GM18873 (cell line): ENCODE data around the gene PSORS1C2.

ENCODE experiments used
- ATAC-seq: cut with Tn5 transposase; IDR thresholded peaks from one replicate; pipeline ENCODE4 v1.9.1; 2021; ENCODE audit warnings: mild to moderate bottlenecking, moderate library complexity, moderate number of reproducible peaks; ENCODE audit not compliant: unreplicated experiment, low FRiP score

Gene PSORS1C2

GRCh38 chr6:31143148-31143547 lies 4.3 kb upstream of the PSORS1C2 start:
- ATAC-seq: no peak

- no peak for ATAC-seq
These were observed 3.5 kb upstream of the PSORS1C2 start for GRCh38 chr6:31142361-31142761.

- no peak for ATAC-seq
These were observed 1.8 kb upstream of the PSORS1C2 start for GRCh38 chr6:31140643-31141042.

- no peak for ATAC-seq
These were observed 733 bp upstream of the PSORS1C2 start for GRCh38 chr6:31139599-31139998.

DNA sequence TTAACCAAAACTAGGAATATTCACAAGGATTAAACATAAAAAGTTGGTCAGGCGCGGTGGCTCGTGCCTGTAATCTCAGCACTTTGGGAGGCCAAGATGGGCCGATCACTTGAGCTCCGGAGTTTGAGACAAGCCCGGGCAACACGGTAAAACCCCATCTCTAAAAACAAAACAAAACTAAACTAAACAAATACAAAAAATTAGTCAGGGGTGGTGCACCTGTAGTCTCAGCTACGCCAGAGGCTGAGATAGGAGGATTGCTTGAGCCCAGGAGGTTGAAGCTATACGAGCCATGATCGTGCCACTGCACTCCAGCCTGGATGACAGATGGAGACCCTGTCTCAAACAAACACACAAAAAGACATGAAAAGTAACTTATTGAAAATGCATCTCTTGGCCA lies 3.2 kb downstream of the PSORS1C2 start:
- ATAC-seq: no peak

DNA sequence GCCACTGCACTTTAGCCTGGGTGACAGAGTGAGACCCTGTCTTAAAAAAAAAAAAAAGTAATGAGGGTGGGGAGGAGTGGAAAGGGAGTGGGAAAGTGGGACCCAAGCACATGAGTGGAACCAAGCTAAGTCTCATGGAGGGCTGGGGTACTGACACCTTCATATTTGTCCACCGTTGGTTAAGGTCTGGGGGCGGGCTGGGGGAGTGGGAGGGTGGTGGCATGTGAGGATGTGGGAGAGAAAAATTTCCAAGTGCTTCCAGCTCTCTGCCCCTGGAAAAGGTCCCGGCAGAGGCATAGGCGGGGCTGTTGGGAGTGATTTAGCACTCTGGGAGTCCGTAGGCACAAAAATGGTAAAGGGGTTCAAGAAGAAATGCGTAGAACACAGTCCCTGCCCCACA lies 6.1 kb downstream of the PSORS1C2 start:
- no peak for ATAC-seq

DNA sequence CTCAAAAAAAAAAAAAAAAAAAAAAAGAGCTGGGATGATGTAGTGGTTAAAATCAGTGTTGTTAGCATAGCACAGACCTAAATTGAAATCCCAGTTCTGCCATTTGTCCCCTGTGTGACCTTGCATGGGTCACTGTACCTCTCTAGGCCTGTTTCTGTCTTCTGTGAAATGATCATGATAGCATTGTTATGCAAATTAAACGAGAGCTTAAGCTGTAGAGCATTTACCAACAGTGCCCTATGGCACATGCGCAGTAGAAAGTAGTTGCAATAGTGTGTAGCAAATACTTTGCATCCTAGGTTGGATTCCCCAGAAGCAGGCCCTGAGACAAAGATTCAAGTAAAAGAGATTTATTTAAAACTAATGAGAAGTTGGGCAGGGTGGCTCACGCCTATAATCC lies 7.3 kb downstream of the PSORS1C2 start:
- no peak for ATAC-seq

- no peak for ATAC-seq
These were observed 8.1 kb downstream of the PSORS1C2 start for GRCh38 chr6:31130751-31131150.

GRCh38 chr6:31129130-31129529 lies 9.7 kb downstream of the PSORS1C2 start:
- ATAC-seq: no peak

- no peak for ATAC-seq
These were observed 10.7 kb downstream of the PSORS1C2 start for GRCh38 chr6:31128093-31128676.

GRCh38 chr6:31126396-31127175 lies 12.3 kb downstream of the PSORS1C2 start:
- no peak for ATAC-seq

DNA sequence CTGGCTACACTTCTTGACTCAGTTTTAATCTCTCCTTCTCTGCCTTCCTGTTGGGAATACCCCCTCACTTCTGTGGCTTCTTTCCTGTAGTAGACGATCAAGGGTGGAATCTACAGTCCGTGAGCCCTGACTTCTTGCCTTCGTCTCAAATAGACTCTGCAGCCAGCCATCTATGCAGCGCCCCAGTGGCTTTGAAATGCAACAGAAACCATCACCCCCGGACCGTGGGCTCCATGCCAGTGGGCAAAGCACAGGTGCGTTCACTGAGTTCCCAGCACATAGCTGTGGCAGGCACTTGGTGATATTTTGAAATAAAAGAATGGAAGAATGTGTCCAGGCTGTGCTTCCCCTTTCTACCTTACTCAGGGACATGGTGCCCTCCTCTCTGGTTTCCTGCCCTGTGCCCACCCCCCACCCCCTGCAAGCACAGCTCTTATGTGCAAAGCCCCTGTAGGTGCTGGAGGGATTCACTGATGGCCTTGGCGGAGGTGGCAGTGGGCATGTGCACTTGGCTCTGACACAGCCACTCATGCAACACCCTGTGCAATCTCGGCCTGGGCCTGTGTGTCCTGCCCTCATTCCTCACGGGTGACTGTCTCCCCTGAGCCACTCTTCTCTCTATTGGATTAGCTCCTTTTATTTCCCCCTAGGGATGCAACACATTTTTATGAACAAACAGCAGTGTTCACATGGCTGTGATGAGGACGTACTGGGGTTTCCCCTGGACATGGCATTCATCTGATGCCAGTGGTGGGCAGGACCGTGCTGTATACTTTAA lies 13.1 kb downstream of the PSORS1C2 start:
- no peak for ATAC-seq

GRCh38 chr6:31125162-31125561 lies 13.7 kb downstream of the PSORS1C2 start:
- no peak for ATAC-seq

- ATAC-seq: no peak
These were observed 15.8 kb downstream of the PSORS1C2 start for GRCh38 chr6:31122791-31123706.

GRCh38 chr6:31121131-31121790 lies 17.6 kb downstream of the PSORS1C2 start:
- ATAC-seq: no peak

DNA sequence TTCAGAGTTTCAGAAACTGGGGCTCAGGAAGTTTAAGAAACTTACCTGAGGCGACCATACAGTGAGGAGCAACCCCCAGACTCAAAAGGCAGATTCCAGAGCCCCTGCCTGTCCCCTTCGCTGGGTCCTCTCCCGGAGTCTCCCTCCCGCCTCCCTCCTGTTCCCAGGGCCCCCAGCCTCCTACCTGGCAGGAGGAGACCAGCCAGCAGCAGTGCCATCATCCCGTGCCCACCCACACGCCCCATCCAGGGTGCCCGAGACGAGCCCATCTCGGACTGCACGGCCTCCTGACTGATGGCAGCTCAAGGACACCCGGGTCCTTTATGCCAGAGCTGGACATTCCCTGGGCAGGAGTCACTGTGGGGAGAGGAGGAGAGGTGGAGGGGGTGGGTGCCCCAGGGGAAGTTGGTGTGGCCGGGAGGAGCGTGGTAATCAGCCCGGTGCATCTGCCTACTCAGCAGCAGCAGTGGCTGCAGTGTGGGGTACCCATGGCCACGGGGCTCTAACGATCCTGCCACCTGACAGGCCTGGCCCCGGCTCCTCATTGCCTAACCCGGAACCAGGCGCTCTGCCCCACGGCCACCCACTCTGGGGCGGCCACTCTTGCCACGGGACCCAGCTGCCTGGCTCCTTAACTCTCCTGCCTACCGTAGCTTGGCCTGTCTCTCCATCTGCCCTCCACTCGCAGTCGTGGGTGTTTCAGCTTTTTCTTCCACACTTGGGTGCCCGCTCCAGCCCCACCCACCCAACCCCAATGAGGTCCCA lies 18.5 kb downstream of the PSORS1C2 start, which contains the start of gene CDSN:
Gene CDSN (minus strand): TSS at position 296 of the 765 bp plus-strand sequence. CDS start 27 bp downstream, at position 269.
- ATAC-seq: no peak

DNA sequence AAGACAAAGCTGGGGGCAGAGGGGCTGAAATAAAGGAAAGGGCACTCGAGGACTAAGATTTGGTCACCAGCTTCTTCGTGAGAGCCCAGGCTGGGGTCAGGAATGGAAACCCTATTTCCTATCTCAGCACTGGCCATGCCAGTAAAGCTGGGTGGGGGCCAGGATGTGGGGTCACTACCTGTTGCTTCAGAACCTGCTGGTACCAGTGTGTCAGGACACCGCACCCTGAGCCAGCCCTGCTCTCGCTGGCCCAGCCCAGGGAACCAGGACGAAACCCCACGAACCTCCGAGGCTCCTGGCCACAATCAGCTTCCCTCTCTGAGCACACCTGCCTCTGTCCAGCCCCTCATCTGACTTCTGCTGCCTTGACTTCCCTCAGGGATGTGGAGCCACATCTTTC lies 20.7 kb downstream of the PSORS1C2 start:
- no peak for ATAC-seq

DNA sequence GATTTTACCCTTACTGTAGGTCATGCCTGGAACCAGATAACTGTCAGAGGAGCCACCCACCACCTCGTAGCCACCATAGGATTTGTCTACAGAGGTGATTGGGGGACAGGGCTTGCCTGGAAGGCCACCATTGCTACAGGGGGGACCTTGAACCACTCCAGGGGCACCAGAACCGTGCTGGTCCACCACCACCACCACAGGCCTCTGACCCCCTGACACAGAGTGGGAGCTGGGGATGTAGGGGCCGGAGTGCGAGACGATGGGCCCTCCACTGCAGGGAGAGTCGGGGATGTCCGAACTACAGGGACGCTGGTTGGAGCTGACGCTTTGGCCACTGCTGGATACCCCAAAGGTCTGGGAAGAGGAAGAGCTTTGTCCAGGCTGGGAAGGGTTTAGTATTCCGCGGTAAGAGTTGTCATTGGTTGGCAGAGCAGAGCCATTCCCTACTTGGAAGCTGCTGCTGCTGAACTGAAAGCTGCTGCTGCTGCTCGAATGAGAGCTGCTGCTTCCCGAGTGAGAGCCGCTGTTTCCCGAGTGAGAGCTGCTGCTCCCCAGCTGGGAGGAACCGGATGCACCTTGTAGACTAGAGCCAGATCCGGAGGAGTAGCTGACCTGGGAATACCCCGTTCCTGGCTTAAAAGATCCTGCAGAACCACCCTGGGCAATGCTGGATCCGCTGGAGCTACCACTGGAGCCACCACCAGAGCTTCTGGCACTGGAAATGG lies 22.0 kb downstream of the PSORS1C2 start:
- ATAC-seq: no peak
